Lower lobe of right lung (tissue), 2 donors: ENCODE data around the gene SLC49A3. TPM values are rescaled to one million over a fixed set of nuclear protein-coding genes. Genes with fewer than 3 reads are reported as not detected.
"Not testable (repeated sequence)": the region's sequence is repeated elsewhere in the genome, so short reads cannot be mapped to it uniquely, and the experiment has no call there.

Source experiments
- ATAC-seq, 2 donors: fragments of 200-7000 bp; cut with Tn5 transposase; one replicate each; pipeline ENCODE4 v1.9.1; 2020 to 2022; ENCODE audit warnings: mild to moderate bottlenecking in 2 of 2, moderate library complexity in 2 of 2
- DNase-seq: peaks from one replicate; pipeline ENCODE4 v3.0.0-alpha.2; 2020
- H3K27ac ChIP-seq: fragments of 200-600 bp; one replicate; pipeline ENCODE4 v1.8.0; 2022
- H3K27me3 ChIP-seq: fragments of 200-600 bp; one replicate; pipeline ENCODE4 v1.8.0; 2022; ENCODE audit warnings: low read depth
- H3K36me3 ChIP-seq: fragments of 200-600 bp; one replicate; pipeline ENCODE4 v1.8.0; 2022; ENCODE audit warnings: mild to moderate bottlenecking
- H3K4me1 ChIP-seq: fragments of 200-600 bp; one replicate; pipeline ENCODE4 v1.8.0; 2022
- H3K4me3 ChIP-seq: fragments of 200-600 bp; one replicate; pipeline ENCODE4 v1.8.0; 2022; ENCODE audit warnings: mild to moderate bottlenecking
- H3K9me3 ChIP-seq: fragments of 200-600 bp; one replicate; pipeline ENCODE4 v1.8.0; 2022
- CTCF ChIP-seq: fragments of 200-600 bp; IDR thresholded peaks from one replicate; pipeline ENCODE4 v1.8.0; 2022; ENCODE audit warnings: antibody characterized with exemption, mild to moderate bottlenecking
- intact Hi-C: fragments of 100-400 bp; cut with DNase I; formaldehyde crosslinking; loops from one replicate; pipeline ENCODE4 v1.11.0; 2022
- total RNA-seq: library from RNA; stranded (reverse); fragmentation: NEBNext Ultra II Directional; extraction: Animal tissue kit (Norgen Biotek cat#: 25700); gene quantifications from one replicate; pipeline ENCODE4 v1.2.1, GENCODE V29; 2021
- donor health status: DM: no; HTN: yes; CAD: no; lungs with severe emphysema.

The SLC49A3 gene
- total RNA-seq, 1 donor from 2014 or later, result 31.5 TPM

- Histone ChIP-seq H3K4me1 (no peaks in the 10 kb centered on the region), H3K9me3 (no peaks in the 10 kb centered on the region), H3K27me3 (no peaks in the 10 kb centered on the region), H3K4me3 (no peak overlapping the region), H3K36me3 (peaks cover 74% of the 10 kb centered on the region), H3K27ac (no peak overlapping the region)
- intact Hi-C loops, result no loop called here
- ATAC-seq (peak; percentile 24 to 32), DNase-seq (no peak)
- TF ChIP-seq CTCF, result no peak
Measured at GRCh38 chr4:732911-733630, 44.1 kb upstream of the SLC49A3 start.

- no peak overlapping the region for H3K27ac ChIP-seq
- DNase-seq, result no peak
- H3K9me3 ChIP-seq, result no peaks in the 10 kb centered on the region
- H3K4me1 ChIP-seq, result no peaks in the 10 kb centered on the region
- intact Hi-C loops, result no loop called here
- H3K36me3 ChIP-seq, result peaks cover 68% of the 10 kb centered on the region
- no peak overlapping the region for H3K4me3 ChIP-seq
- no peaks in the 10 kb centered on the region for H3K27me3 ChIP-seq
- TF ChIP-seq CTCF, result no peak
- no peak for ATAC-seq
Measured at GRCh38 chr4:732486-732885, 43.5 kb upstream of the SLC49A3 start.

GRCh38 chr4:731954-732353, 43.0 kb upstream of the SLC49A3 start:
- H3K27ac ChIP-seq, DNase-seq, intact Hi-C loops, H3K9me3 ChIP-seq, ATAC-seq, H3K27me3 ChIP-seq, H3K4me1 ChIP-seq, H3K4me3 ChIP-seq: not testable (repeated sequence)
- H3K36me3 ChIP-seq, result peaks cover 64% of the 10 kb centered on the region

GRCh38 chr4:730946-731904, 42.3 kb upstream of the SLC49A3 start:
- H3K27me3 ChIP-seq, H3K9me3 ChIP-seq, DNase-seq, intact Hi-C loops, H3K27ac ChIP-seq, H3K4me3 ChIP-seq: not testable (repeated sequence)
- H3K36me3 ChIP-seq, result peaks cover 60% of the 10 kb centered on the region
- ATAC-seq, result peak in 1 of 2 donors; percentile 10
- peaks cover 11% of the 10 kb centered on the region for H3K4me1 ChIP-seq

GRCh38 chr4:730511-730910, 41.6 kb upstream of the SLC49A3 start:
- DNase-seq (no peak), ATAC-seq (no peak)
- peaks cover 53% of the 10 kb centered on the region for H3K36me3 ChIP-seq
- TF ChIP-seq CTCF, result no peak
- H3K27ac ChIP-seq, result no peak overlapping the region
- H3K4me3 ChIP-seq, result no peak overlapping the region
- H3K4me1 ChIP-seq, result peaks cover 16% of the 10 kb centered on the region
- no peaks in the 10 kb centered on the region for H3K27me3 ChIP-seq
- intact Hi-C loops, result no loop called here
- H3K9me3 ChIP-seq, result no peaks in the 10 kb centered on the region

GRCh38 chr4:729336-730315, 40.7 kb upstream of the SLC49A3 start:
- Histone ChIP-seq H3K4me1 (peaks cover 16% of the 10 kb centered on the region), H3K27me3 (no peaks in the 10 kb centered on the region), H3K27ac (no peak overlapping the region), H3K4me3 (no peak overlapping the region), H3K36me3 (peaks cover 44% of the 10 kb centered on the region), H3K9me3 (no peaks in the 10 kb centered on the region)
- ATAC-seq (no peak), DNase-seq (no peak)
- no peak for TF ChIP-seq CTCF
- intact Hi-C loops, result no loop called here
